ENCODE data around the gene SELENOO. TPM values are rescaled to one million over a fixed set of nuclear protein-coding genes. Genes with fewer than 3 reads are reported as not detected.

SELENOO gene
- total RNA-seq, 1 experiment from 2014 or later, result 27.0 TPM

- Mint-ChIP-seq H3K9me3 (no peaks in the 10 kb centered on the region), H3K4me3 (peak overlapping the region; percentile 12; the same call in 1 of the 2 replicates)
Observed at GRCh38 chr22:50189849-50190181, 11.0 kb upstream of the SELENOO start.

GRCh38 chr22:50190182-50190940 lies 10.4 kb upstream of the SELENOO start:
- no peaks in the 10 kb centered on the region for H3K9me3 Mint-ChIP-seq
- DNase-seq (ENCODE audit: low spot score) (peak; percentile 68), ATAC-seq (peak; percentile 64)
- ChIA-PET CTCF (interaction anchor here (1.0 to 2.3 kb wide), 12 partner anchors 9 to 160 kb away, joined by 3 to 14 read pairs (median 4); partner anchors contain the start of gene PANX2), POLR2A (interaction anchor here (1.3 kb wide), 1 partner anchor 16 kb away, joined by 3 read pairs; no protein-coding TSS in a partner anchor)
- H3K27ac Mint-ChIP-seq, result no peak overlapping the region
- H3K27me3 Mint-ChIP-seq (ENCODE audit: low read depth), result no peaks in the 10 kb centered on the region; the same call in 1 of the 2 replicates
- peaks cover 16% of the 10 kb centered on the region for H3K4me1 Mint-ChIP-seq
- H3K4me3 Mint-ChIP-seq, result peak overlapping the region; percentile 55
- no peaks in the 10 kb centered on the region; the same call in 1 of the 2 replicates for H3K36me3 Mint-ChIP-seq
- 0 out of 2 replicates have a peak, but pooled peaks have one; percentile 7 for TF ChIP-seq NFYB (CRISPR knock-in tag; conservative IDR thresholded peaks at IDR 0.05; ENCODE audit: low read depth)
- TF ChIP-seq, protein P1, sequence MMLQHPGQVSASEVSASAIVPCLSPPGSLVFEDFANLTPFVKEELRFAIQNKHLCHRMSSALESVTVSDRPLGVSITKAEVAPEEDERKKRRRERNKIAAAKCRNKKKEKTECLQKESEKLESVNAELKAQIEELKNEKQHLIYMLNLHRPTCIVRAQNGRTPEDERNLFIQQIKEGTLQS (CRISPR knock-in tag; conservative IDR thresholded peaks at IDR 0.05), result no peak
- 0 out of 2 replicates have a peak, but pooled peaks have one; percentile 30 for TF ChIP-seq ETV6 (CRISPR knock-in tag; IDR thresholded peaks at IDR 0.05)
- TF ChIP-seq MAX (CRISPR knock-in tag; IDR thresholded peaks at IDR 0.05), result 0 out of 2 replicates have a peak, but pooled peaks have one; percentile 47
- TF ChIP-seq, protein P2, sequence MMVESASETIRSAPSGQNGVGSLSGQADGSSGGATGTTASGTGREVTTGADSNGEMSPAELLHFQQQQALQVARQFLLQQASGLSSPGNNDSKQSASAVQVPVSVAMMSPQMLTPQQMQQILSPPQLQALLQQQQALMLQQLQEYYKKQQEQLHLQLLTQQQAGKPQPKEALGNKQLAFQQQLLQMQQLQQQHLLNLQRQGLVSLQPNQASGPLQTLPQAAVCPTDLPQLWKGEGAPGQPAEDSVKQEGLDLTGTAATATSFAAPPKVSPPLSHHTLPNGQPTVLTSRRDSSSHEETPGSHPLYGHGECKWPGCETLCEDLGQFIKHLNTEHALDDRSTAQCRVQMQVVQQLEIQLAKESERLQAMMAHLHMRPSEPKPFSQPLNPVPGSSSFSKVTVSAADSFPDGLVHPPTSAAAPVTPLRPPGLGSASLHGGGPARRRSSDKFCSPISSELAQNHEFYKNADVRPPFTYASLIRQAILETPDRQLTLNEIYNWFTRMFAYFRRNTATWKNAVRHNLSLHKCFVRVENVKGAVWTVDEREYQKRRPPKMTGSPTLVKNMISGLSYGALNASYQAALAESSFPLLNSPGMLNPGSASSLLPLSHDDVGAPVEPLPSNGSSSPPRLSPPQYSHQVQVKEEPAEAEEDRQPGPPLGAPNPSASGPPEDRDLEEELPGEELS (CRISPR knock-in tag; IDR thresholded peaks at IDR 0.05), result 0 out of 2 replicates have a peak, but pooled peaks have one; percentile 20
- TF ChIP-seq RORB (CRISPR knock-in tag; IDR thresholded peaks at IDR 0.05), result no peak
- TF ChIP-seq ZNF396 (CRISPR knock-in tag; IDR thresholded peaks at IDR 0.05; ENCODE audit: borderline replicate concordance), result no peak
- 0 out of 2 replicates have a peak, but pooled peaks have one; percentile 51 for TF ChIP-seq ZNF281 (CRISPR knock-in tag; IDR thresholded peaks at IDR 0.05)
- no peak for TF ChIP-seq ATF2 (CRISPR knock-in tag; IDR thresholded peaks at IDR 0.05; ENCODE audit: borderline replicate concordance, low read depth)
- TF ChIP-seq KAT7 (CRISPR knock-in tag; IDR thresholded peaks at IDR 0.05; ENCODE audit: borderline replicate concordance), result no peak
- TF ChIP-seq NR1H2 (CRISPR knock-in tag; IDR thresholded peaks at IDR 0.05), result no peak
- TF ChIP-seq SMAD4 (CRISPR knock-in tag; IDR thresholded peaks at IDR 0.05), result no peak
- no peak for TF ChIP-seq NR3C1 (CRISPR knock-in tag; conservative IDR thresholded peaks at IDR 0.05; ENCODE audit: low read depth)
- TF ChIP-seq TEAD1 (CRISPR knock-in tag; IDR thresholded peaks at IDR 0.05), result peak; percentile 23; the same call in 1 of the 2 replicates

More at GRCh38 chr22:50189849-50190181, 11.0 kb upstream of the SELENOO start:
- POLR2A ChIA-PET, result interaction anchor here (1.3 kb wide), 1 partner anchor 17 kb away, joined by 3 read pairs; no protein-coding TSS in a partner anchor
- Mint-ChIP-seq H3K27ac (peak overlapping the region; percentile 90), H3K36me3 (no peaks in the 10 kb centered on the region; the same call in 1 of the 2 replicates), H3K4me1 (peaks cover 16% of the 10 kb centered on the region), H3K27me3 (ENCODE audit: low read depth) (no peaks in the 10 kb centered on the region; the same call in 1 of the 2 replicates)
- DNase-seq (ENCODE audit: low spot score), result no peak
- TF ChIP-seq, protein P3, sequence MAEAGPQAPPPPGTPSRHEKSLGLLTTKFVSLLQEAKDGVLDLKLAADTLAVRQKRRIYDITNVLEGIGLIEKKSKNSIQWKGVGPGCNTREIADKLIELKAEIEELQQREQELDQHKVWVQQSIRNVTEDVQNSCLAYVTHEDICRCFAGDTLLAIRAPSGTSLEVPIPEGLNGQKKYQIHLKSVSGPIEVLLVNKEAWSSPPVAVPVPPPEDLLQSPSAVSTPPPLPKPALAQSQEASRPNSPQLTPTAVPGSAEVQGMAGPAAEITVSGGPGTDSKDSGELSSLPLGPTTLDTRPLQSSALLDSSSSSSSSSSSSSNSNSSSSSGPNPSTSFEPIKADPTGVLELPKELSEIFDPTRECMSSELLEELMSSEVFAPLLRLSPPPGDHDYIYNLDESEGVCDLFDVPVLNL (CRISPR knock-in tag; IDR thresholded peaks at IDR 0.05; ENCODE audit: borderline replicate concordance, low read depth), result no peak
- TF ChIP-seq CREM (CRISPR knock-in tag; IDR thresholded peaks at IDR 0.05) (no peak), ZNF423 (CRISPR knock-in tag; IDR thresholded peaks at IDR 0.05) (no peak), SOX15 (CRISPR knock-in tag; IDR thresholded peaks at IDR 0.05) (no peak), CDX4 (CRISPR knock-in tag; IDR thresholded peaks at IDR 0.05; ENCODE audit: borderline replicate concordance) (no peak), NR3C1 (CRISPR knock-in tag; conservative IDR thresholded peaks at IDR 0.05; ENCODE audit: low read depth) (no peak), ZNF263 (CRISPR knock-in tag; IDR thresholded peaks at IDR 0.05; ENCODE audit: low read depth) (no peak), FOXK1 (CRISPR knock-in tag; IDR thresholded peaks at IDR 0.05) (no peak), MYBL2 (CRISPR knock-in tag; IDR thresholded peaks at IDR 0.05) (no peak), RELA (CRISPR knock-in tag; IDR thresholded peaks at IDR 0.05; ENCODE audit: borderline replicate concordance) (no peak)
- TF ChIP-seq, protein P2 (CRISPR knock-in tag; IDR thresholded peaks at IDR 0.05), result no peak
- no peak for ATAC-seq
- CTCF ChIA-PET, result interaction anchor here (1.0 to 2.3 kb wide), 9 partner anchors 8 to 159 kb away, joined by 3 to 14 read pairs (median 4); partner anchors contain the start of gene PANX2

Measured in WTC11 (cell line).